Neural progenitor cell (in vitro differentiated cells): ENCODE data around the gene PPP6R3.

Experiments
- EZH2 ChIP-seq: fragments of 200-600 bp; sonication (generic); IDR thresholded peaks from 2 replicates; pipeline ENCODE4 v1.6.1; 2017; ENCODE audit warnings: antibody characterized with exemption, mild to moderate bottlenecking, moderate library complexity
- EZH2phosphoT487 ChIP-seq: fragments of 200-600 bp; sonication (generic); IDR thresholded peaks from 2 replicates; pipeline ENCODE4 v1.6.1; 2017; ENCODE audit warnings: antibody characterized with exemption
- TF ChIP-seq, protein P1 (sequence below): fragments of 200-600 bp; sonication (generic); IDR thresholded peaks from 2 replicates; pipeline ENCODE4 v1.5.1; 2017; ENCODE audit warnings: antibody characterized with exemption, mild to moderate bottlenecking

DNA sequence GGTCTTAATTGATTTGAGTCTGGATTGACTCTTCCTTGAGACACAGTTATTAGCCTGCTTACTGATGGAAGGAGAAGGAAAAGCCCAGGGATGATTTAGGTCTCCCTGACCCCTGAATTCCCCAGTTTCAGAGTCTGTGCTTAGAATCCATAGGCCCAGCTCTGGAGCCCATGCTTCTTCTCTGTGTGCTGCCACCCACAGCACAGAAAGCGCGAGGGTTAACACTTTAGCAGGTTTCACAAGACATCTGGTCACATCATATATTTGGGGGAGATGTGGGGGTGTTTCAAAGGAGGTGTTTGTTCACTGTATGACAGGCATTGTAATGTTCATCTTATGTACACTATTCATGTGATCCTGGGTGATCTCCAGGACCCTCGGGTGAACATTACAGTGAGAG lies 107.0 kb downstream of the PPP6R3 start:
- no peak for TF ChIP-seq EZH2phosphoT487
- TF ChIP-seq, protein P1, sequence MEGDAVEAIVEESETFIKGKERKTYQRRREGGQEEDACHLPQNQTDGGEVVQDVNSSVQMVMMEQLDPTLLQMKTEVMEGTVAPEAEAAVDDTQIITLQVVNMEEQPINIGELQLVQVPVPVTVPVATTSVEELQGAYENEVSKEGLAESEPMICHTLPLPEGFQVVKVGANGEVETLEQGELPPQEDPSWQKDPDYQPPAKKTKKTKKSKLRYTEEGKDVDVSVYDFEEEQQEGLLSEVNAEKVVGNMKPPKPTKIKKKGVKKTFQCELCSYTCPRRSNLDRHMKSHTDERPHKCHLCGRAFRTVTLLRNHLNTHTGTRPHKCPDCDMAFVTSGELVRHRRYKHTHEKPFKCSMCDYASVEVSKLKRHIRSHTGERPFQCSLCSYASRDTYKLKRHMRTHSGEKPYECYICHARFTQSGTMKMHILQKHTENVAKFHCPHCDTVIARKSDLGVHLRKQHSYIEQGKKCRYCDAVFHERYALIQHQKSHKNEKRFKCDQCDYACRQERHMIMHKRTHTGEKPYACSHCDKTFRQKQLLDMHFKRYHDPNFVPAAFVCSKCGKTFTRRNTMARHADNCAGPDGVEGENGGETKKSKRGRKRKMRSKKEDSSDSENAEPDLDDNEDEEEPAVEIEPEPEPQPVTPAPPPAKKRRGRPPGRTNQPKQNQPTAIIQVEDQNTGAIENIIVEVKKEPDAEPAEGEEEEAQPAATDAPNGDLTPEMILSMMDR, result no peak
- TF ChIP-seq EZH2, result no peak
